C1 segment of cervical spinal cord (tissue), 14 donors: ENCODE results near the gene SASH1.
"Not testable (repeated sequence)": the region's sequence is repeated elsewhere in the genome, so short reads cannot be mapped to it uniquely, and the experiment has no call there.

Source experiments
- DNase-seq, 14 donors: peaks; one replicate each; lab custom pipeline; 2025; lab: John Stamatoyannopoulos, UW

Gene SASH1

GRCh38 chr6:148578489-148578814 lies 235.8 kb downstream of the SASH1 start:
- DNase-seq: no peak

GRCh38 chr6:148578837-148579565 lies 236.4 kb downstream of the SASH1 start:
- DNase-seq: no peak

- DNase-seq: no peak
Observed at GRCh38 chr6:148580442-148580841, 237.8 kb downstream of the SASH1 start.

- DNase-seq: no peak
Observed at GRCh38 chr6:148583631-148584030, 241.0 kb downstream of the SASH1 start.

GRCh38 chr6:148585641-148586040 lies 243.0 kb downstream of the SASH1 start:
- not testable (repeated sequence) for DNase-seq

GRCh38 chr6:148590883-148591282 lies 248.2 kb downstream of the SASH1 start:
- no peak for DNase-seq

GRCh38 chr6:148591656-148592055 lies 249.0 kb downstream of the SASH1 start:
- no peak for DNase-seq

GRCh38 chr6:148593130-148593812 lies 250.6 kb downstream of the SASH1 start:
- no peak for DNase-seq

- no peak for DNase-seq
Observed at GRCh38 chr6:148593813-148594170, 251.2 kb downstream of the SASH1 start.

- DNase-seq: no peak
Observed at GRCh38 chr6:148595550-148595949, 252.9 kb downstream of the SASH1 start.

GRCh38 chr6:148596891-148597455 lies 254.3 kb downstream of the SASH1 start:
- DNase-seq: no peak

GRCh38 chr6:148598724-148599123 lies 256.1 kb downstream of the SASH1 start:
- no peak for DNase-seq

- no peak for DNase-seq
Observed at GRCh38 chr6:148599967-148600426, 257.4 kb downstream of the SASH1 start.
